HL-60/S4 treated with retinoic acid at 250 ng/mL for 4 days and 3 days (cell line): ENCODE results near the gene MAST4.
"Not testable (repeated sequence)": the region's sequence is repeated elsewhere in the genome, so short reads cannot be mapped to it uniquely, and the experiment has no call there.

ENCODE experiments used
- in situ Hi-C: fragments of 300-500 bp; cut with MboI; formaldehyde crosslinking; loops from 2 replicates; pipeline ENCODE4 v1.7.0; 2022; ENCODE audit warnings: low sequenced_read_pairs

Gene MAST4

DNA sequence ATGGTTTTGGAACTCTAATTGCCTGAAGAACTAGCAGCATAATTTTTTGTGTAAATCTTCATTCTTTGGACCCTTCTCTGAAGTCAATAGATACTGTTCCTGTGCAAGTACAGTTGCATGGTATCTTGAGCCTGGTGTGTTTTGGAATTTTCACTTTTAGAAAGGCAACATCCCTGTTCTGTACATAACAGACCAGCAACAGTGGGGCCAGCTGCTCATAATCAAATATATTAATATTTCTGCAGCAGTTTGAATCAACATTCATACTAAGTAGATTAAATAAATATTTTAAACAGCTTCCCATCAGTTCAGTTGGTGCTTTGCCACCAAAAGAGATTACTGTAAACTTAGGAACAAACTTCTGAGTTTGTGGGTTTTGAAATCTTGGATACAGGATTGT lies 502.5 kb downstream of the MAST4 start:
- in situ Hi-C loops = no loop called here

DNA sequence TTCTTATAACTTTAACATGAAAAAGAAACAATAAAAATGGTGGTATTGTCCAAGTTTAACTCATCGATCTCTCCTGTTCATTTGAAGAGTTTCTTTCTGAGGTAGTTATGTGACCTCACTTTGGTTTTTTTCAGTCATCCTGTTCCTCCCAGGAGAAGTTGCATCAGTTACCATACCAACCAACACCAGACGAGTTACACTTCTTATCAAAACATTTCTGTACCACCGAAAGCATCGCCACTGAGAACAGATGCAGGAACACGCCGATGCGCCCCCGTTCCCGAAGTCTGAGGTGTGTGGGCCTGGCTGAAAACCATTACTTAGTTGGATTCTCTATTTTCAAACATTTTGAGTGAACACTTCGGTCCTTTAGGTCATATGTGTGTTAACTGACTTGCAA lies 504.1 kb downstream of the MAST4 start:
- in situ Hi-C loops = no loop called here

DNA sequence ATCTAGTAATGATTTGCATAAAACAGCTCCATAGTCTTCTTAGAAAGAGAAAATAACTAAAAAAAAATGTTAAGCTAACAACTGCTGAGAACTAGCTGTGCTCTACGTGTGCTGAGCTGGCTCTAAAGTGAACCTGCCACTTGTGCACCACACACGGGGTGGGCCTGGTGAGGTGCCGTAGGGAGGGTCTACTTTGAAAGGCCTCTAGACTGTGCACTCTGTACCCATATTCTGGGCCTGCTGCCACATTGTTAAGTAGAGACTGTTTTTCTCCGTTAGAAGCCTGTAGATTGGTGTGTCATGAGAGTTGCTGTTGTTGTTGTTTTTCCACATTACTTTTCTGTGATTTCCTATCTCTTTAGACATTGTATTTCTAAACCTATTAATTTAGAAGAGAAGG lies 506.5 kb downstream of the MAST4 start:
- in situ Hi-C loops = no loop called here

DNA sequence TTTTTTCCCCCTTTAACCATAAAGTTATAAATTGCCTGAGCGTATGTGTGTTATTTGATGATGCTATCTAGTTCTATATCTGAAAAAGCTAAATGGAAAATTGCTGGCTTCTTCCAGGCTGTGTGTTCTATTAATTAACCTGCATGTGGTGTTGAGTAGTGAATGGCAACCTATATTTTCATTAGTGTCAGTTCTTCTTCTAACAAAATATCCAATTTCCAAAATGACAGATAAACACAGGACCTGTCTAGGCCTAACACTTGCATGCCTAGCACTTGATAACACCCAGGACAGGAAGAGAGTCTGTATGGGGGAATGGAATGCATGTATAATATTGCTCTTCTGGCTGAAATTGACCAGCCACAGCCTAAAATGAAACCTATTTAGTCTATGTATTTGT lies 508.7 kb downstream of the MAST4 start:
- in situ Hi-C loops = no loop called here

DNA sequence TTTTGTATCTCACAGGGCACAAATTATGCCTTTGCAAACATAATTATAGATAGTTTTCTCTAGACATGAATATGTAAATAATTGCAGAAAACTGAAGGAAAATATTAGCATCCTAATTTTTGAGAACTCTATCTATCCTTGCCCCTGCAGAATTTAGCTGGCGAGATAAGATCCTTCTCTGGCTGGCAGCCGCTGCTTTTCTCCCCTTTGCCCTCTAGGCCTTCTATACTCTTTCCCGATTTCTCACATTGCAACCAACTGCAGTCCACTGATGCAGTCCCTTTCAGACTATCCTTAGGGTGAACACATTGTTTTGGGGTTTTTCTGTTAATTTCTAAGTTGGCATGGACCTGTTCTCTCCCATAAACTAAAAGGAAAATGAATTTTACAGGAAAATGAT lies 509.1 kb downstream of the MAST4 start:
- in situ Hi-C loops = no loop called here

DNA sequence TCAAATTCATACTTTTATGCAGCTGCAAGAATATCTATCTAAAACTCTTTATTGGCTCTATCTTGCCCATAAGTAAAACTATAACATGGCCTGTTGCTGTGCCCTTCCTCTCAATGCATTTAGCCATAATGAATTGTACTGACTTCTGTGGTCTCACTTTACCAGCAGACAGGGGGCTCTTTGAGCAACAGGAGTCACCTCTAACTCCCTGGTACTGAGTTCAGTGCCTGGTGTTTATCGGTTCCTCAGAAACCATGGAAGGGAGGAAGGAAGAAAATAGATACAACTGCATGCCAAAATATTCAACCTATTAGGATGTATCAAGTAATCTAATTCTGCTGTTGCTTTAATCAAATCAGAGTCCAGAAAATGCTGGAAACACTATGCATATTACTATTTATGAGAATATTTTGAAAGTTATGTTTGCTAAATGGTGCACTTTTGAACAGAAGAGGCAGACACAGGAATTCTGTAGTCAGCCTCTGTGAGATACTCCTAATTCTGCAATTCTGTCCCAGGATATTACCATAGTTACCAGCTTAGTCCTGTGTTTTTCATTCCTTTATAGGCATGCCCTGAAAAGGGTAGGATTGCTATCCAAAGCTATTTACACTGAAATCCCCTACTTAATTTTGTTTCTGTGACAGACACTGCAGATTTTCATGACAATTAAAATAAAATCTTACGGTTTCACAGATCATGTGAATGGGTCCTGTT lies 510.6 kb downstream of the MAST4 start:
- in situ Hi-C loops = no loop called here

DNA sequence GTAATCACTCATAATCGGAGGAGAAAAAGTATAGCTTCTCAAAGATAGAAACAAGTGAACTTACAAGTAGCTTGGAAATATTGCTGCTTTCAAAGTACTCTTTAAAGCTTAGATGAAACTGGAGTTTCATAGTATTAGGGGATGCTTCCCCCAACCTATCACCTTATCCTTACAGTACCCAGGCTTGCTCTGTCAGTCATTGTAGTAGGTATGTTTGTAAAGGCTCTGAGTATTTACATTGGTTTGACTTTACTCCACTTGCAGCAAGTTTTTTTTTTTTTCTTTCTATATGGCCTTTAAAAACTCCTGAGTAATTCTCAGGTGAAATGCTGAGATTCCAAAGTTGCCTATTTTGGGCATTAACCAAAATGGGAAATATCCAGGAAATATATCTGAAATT lies 515.6 kb downstream of the MAST4 start:
- in situ Hi-C loops = no loop called here

DNA sequence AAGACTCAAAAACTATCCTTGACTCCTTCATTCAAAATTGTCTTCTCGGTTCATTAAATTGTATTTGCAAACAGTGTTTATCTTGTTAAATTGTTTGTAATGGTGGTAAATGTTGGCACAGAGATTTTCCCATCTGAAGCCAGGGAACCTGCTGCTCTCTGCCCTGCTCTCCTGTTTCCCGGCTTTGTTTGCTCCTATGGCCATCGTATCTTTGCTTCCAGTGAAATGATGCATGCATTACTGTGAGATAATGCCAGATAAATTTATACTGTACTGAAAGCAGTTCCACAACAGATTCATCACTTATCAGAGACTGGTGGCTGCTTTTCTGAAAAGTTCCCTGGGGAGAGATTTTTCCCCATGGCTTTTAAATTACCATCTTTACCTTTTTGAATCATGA lies 519.1 kb downstream of the MAST4 start:
- in situ Hi-C loops = no loop called here

DNA sequence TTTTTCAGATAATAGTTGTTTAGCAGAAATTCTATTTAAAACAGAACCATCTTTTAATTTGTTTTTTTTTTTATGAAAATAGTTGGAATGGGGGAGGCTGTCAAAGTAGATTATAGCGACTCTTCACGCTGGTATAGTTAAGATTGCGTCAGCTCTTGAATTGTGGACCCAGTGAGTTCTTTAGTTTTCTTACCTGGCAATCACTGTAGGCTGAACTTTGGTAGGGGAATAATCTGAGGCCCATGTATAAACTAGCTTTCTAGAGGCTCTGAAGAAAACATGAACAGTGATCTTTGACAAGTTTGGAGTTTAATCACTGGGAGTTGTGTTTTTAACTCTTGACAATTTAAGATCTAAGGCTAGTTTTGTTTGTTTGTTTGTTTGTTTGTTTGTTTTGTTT lies 519.6 kb downstream of the MAST4 start:
- in situ Hi-C loops = no loop called here

DNA sequence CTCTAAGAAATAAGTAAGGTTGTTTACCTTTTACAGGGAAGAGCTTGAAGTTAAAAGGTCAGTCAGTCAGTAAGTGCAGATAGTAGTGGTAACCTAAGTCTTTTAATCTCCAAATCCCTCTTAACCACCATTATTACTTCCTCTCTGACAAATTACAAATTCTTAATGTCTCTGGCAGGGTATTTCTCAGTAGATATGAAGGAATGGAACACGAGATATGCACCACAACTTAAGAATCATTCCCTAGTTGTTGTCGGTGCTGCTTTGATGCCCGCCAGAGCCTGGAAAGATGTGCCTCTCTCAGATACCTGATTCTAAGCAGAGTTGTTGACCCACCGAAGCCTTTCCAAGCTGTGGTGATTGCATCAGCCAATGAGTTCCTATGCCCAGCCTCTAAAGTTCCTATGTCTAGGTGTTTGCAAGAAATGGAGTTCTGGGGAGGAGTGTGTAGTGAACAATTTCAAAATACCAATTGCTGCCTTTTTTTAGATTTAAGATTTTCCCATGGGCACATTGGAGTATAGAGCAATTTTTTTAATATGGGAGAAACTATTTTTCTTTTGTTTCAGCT lies 521.9 kb downstream of the MAST4 start:
- in situ Hi-C loops = no loop called here

DNA sequence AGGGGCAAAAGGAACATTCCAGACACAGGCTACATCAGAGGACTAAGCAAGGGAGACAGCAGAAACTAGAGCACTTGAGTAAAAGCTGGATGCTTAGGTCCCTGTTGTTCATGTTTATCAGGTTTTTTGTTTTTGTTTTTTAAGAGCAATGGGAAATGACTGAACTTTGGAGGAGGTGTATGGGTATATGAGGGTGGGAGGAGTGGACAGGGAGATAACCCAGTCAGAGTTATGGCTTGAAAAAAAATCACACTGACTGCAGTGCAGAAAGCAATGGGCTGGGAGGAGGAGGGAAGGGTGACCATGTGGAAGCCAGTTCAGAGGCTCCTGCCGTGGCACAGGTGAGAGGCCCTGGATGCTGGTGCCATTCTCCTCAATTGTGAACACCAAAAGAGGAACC lies 522.8 kb downstream of the MAST4 start:
- in situ Hi-C loops = no loop called here

DNA sequence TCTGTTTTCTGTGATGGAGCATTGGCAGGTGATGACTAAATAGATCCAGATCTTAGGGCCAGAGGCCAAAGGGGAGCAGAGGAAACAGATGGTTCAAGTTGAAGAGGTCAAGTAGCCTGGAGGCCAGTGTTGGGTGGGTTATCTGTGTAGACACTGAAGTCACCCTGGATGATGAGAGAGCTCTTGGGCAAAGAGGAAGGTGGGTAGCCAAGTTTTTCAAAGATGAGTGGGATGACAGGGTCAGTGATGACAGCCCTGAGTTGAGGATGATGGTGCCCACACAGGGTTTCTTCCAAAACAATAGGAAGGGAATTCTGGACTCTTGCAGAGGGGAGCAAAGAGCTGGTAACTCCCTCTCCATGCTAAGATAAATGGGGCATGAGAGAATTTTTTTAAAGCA lies 523.8 kb downstream of the MAST4 start:
- in situ Hi-C loops = no loop called here

DNA sequence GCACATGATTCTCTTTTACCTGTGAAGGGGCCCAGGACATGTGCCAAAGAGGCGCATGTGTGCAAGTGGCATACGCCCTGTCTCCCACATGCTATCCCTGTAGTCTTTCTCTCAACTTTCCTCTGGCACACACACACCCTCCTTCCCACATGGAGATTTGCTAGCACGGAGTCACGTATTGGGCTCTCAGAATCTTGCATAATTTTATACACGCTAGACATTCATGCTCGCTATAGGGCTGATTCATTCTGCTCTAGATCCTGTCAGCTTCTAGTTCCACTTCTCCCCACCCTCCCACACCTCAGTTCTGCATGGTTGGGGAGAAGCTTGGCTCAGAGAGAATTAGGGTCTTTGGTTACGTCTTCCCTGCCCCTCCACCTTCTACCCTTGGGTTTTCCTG lies 527.6 kb downstream of the MAST4 start:
- in situ Hi-C loops = no loop called here

DNA sequence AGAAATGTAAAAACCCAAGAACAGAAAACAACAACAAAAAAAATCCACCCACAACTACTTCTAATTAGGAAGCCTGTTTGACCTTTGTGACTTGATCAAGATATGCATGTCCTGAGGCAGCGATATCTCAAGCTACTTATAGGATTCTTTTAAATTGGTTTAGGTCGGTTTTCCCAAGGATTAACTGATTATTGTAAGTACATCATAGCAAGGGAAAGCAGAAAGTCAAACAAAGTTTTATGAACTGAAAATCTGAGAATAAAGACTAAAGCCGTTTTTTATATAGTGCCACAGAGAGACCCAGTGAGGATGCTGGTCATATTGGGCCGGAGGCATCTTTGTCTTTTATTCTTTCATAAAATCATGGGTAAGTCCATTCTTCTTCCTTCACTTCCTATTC lies 528.4 kb downstream of the MAST4 start:
- in situ Hi-C loops = no loop called here

DNA sequence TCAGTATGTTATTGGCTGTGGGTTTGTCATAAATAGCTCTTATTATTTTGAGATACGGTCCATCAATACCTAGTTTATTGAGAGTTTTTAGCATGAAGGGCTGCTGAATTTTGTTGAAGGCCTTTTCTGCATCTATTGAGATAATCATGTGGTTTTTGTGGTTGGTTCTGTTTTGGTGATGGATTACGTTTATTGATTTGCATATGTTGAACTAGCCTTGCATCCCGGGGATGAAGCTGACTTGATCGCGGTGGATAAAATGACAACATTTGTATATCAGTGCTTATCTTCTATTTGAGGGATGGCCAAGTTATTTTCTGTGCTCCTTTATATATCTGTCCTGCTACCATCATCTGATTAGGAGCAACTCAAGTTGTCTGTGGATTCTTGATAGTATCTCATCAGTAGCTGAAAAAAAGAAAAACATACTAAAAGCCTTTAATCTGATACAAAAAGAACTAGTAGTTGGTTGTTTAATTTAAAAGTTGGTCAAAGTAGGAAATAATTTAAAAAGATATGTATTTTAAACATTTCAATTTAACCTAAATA lies 531.2 kb downstream of the MAST4 start:
- in situ Hi-C loops = not testable (repeated sequence)

DNA sequence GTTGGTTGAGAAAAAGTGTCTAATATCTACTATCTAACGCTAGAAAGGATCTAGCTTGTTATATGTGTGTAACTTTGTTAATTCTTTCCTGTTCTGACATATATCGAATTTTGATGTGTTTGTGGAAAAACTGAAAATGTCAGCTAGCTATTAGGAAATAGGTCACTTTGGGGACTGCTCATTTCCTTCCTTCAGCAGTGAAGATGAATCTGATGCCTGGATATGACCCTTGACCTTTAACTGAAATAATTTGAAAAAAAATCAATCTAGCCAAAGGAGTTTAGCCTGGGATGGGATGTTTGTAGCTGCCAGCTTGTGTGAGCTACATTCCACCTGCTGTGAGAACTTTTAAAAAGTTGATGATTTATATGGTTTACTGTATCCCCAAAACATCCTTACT lies 533.6 kb downstream of the MAST4 start:
- in situ Hi-C loops = no loop called here

DNA sequence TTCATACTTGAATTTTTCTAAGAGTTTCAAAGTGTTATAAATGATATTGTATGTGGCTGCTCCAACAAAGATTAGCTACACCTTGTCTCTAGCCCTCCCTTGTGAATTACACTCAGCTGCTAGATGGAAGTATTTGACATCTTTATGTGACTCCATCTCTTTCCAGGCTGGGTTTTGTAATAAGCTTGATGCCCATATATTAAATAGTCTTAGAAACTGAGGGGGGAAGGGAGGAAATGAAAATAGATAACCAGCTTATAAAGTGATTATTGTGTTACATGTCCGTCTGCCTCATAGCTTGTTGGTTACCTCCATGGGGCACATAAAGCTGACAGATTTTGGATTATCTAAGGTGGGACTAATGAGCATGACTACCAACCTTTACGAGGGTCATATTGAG lies 537.0 kb downstream of the MAST4 start:
- in situ Hi-C loops = no loop called here

DNA sequence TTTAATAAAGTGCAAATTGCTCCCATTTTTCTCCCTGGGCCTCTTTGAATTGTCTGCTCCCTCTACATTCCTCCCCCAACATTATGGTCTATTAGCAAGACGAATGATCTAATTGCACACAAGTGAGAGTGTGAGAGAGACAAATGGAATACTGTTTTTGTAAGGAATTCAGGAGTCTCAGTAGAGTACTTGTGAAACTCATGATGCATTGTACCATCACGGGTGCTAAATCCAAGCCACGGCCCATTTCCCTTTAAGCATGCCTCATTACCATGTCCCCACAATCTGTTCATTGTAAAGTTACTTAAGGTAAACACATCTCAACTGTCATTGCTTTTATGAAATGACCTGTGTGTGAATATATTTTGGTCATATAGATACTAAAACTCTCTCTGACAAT lies 537.6 kb downstream of the MAST4 start:
- in situ Hi-C loops = no loop called here

DNA sequence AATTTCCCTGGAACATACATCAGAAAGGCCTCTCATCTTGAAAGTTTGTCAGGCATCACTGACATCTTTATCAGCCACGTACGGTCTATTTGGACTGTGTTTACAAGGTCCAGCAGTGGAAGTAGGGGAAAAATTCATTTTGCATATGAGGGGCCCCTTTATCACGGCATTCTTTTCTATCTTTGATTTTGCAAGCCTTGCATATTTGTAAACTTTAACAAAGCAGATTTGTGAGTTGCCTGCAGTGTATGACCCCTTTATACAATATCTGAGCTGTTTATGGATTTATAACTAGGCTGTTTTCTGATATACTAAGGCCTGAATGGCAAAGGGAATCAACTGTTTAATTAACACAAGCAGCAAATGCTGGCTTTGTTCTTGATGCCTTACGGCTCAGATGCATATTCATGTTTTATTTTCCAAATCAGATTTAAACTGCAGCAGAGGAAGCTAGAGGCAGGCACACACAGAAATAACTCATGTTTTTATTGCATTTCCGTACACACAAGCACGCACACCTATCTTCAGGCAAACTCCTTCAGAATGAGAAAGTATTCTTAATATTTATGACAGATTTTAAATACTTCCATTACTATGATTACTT lies 539.3 kb downstream of the MAST4 start:
- in situ Hi-C loops = no loop called here

DNA sequence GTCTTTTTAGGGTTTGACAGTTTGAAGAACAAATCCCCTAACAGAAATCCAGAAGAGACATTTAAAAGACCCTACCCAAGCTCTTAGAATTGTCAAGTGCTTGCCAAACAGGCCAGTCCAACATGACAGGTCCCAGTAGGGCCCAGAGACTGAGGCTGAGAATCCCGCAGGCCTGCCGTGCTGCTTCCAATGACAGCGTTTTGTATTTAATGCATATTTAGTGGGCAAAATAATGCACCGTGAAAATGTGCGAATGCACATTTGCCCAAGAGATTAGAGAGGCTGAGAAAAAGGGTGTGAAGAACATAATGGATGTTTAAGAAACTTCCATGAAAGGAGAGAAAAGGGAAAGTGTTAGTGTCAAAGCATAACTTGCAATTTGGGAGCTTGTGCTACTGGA lies 542.8 kb downstream of the MAST4 start:
- in situ Hi-C loops = no loop called here

DNA sequence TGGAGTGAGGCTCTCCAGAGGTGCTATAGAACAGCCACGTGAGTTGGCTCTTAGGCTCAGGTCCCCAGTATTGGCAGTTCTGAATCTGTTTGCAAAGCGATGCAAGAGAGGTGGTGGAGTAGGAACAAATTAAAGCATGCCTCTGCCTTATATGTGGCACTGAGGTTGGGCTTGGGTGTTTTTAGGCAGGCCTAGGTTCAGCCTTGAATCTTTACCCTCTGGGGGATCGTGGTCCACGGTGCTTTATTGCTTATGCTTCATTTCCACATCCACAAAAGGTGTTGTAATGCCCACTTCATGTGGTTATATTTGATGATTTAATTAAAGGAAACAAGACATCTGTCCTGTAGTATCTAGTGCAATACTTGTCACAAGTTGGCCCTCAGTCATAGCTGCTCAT lies 544.2 kb downstream of the MAST4 start:
- in situ Hi-C loops = no loop called here

DNA sequence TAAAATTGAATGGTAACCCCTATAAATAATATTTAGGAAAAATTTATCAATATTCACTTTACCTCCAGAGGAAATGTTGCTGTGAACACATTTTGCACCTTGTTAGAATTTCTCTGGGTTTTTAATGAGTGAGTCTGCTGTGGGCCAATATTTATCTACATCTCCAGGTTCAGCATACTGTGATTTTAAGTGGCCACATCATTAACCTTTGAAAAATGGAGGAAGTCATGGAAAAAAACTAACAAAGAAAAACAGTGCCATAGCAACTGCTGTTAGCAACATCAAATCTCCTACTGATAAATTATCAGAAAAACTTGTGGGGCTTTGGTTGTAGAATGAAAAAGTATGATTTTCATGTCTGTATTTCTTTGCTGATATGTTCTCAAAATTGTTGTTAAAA lies 545.5 kb downstream of the MAST4 start:
- in situ Hi-C loops = no loop called here
